ENCODE measurements around the gene ZNF407.

Gene ZNF407

GRCh38 chr18:74682141-74682990, 84.7 kb downstream of the ZNF407 start:
- Histone ChIP-seq H3K36me3 (replicated peaks) (no peaks in the 10 kb centered on the region), H3K4me1 (no peaks in the 10 kb centered on the region), H3K27me3 (ENCODE audit: low read depth) (no peaks in the 10 kb centered on the region), H3K4me3 (no peak overlapping the region), H3K9me3 (no peaks in the 10 kb centered on the region; the same call in 1 of the 2 replicates)
- in situ Hi-C loops (cut with MboI; ENCODE audit: low sequenced_read_pairs), result no loop called here
- no peak for DNase-seq (ENCODE audit: low spot score in 2 of 2)

DNA sequence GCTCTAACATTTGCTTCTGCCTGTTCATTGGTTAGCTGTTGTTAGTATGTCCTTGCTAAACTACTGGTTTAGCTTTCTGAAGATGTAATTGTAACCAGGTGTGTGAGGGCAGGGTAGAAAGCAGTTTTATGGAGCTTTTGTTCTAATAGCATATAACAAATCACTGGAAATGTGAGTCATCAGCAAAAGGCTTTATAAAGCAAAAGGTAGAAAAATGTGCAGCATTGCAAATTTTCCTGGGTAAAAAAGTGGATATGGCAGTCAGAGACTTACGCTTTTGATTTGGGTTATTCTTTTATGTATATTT, 85.3 kb downstream of the ZNF407 start:
- H3K9me3 ChIP-seq, result no peaks in the 10 kb centered on the region; the same call in 1 of the 2 replicates
- in situ Hi-C loops (cut with MboI; ENCODE audit: low sequenced_read_pairs), result no loop called here
- H3K4me3 ChIP-seq, result no peak overlapping the region
- no peaks in the 10 kb centered on the region for H3K4me1 ChIP-seq
- no peaks in the 10 kb centered on the region for H3K27me3 ChIP-seq (ENCODE audit: low read depth)
- H3K36me3 ChIP-seq (replicated peaks), result no peaks in the 10 kb centered on the region
- no peak for DNase-seq (ENCODE audit: low spot score in 2 of 2)

GRCh38 chr18:74683573-74683972, 85.9 kb downstream of the ZNF407 start:
- H3K36me3 ChIP-seq (replicated peaks), result no peaks in the 10 kb centered on the region
- H3K4me3 ChIP-seq, result no peak overlapping the region
- no peak for DNase-seq (ENCODE audit: low spot score in 2 of 2)
- no peaks in the 10 kb centered on the region for H3K9me3 ChIP-seq
- in situ Hi-C loops (cut with MboI; ENCODE audit: low sequenced_read_pairs), result no loop called here
- H3K27me3 ChIP-seq (ENCODE audit: low read depth), result no peaks in the 10 kb centered on the region
- no peaks in the 10 kb centered on the region for H3K4me1 ChIP-seq

DNA sequence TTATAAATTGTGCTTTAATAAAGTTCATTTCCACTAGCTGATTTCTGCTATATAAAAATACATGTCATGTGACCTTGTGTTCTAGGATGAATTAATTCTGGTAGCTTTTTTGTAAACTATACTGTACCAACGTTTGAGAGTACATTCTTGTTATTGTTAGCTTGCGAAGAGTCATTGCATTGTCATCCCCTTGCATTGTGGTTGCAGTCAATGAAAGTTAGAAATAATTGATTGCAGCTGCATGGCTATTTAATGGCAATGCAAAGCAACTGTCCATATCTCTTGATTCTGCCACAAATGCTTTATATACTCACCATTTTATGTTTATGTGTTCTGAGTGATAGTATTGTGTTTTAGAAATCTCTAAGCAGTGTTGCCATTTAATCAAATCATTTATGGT, 91.6 kb downstream of the ZNF407 start:
- no peaks in the 10 kb centered on the region for H3K4me1 ChIP-seq
- no peaks in the 10 kb centered on the region for H3K36me3 ChIP-seq (replicated peaks)
- no peaks in the 10 kb centered on the region for H3K27me3 ChIP-seq (ENCODE audit: low read depth)
- no peaks in the 10 kb centered on the region for H3K9me3 ChIP-seq
- in situ Hi-C loops (cut with MboI; ENCODE audit: low sequenced_read_pairs), result no loop called here
- H3K4me3 ChIP-seq, result no peak overlapping the region
- DNase-seq (ENCODE audit: low spot score in 2 of 2), result no peak

- Histone ChIP-seq H3K4me3 (no peak overlapping the region), H3K27me3 (ENCODE audit: low read depth) (no peaks in the 10 kb centered on the region), H3K9me3 (no peaks in the 10 kb centered on the region), H3K36me3 (replicated peaks) (no peaks in the 10 kb centered on the region), H3K4me1 (no peaks in the 10 kb centered on the region)
- DNase-seq (ENCODE audit: low spot score in 2 of 2), result no peak
- in situ Hi-C loops (cut with MboI; ENCODE audit: low sequenced_read_pairs), result no loop called here
Measured at GRCh38 chr18:74692367-74693013, 94.8 kb downstream of the ZNF407 start.

DNA sequence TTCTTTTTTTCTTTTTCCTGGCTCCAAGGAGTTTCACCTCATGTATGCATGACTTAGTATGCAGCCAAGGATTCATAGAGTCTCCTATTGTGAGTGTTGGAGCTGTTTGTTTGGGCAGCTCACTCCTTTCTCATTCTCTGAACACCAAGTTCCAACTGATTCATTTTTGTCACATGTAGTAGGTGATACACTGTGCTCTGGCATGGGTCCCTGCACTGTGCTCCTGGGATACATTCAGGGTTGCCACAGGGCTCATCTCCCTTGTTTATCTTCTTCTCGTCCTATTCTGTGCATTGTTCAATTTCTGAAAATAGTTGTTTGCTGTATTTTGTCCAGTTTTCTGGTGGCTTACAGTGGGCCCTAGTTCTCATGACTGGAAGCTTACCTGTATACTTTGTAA, 96.8 kb downstream of the ZNF407 start:
- no peaks in the 10 kb centered on the region for H3K27me3 ChIP-seq (ENCODE audit: low read depth)
- no peak for DNase-seq (ENCODE audit: low spot score in 2 of 2)
- no peaks in the 10 kb centered on the region for H3K36me3 ChIP-seq (replicated peaks)
- no peaks in the 10 kb centered on the region for H3K4me1 ChIP-seq
- H3K9me3 ChIP-seq, result no peaks in the 10 kb centered on the region
- no peak overlapping the region for H3K4me3 ChIP-seq
- in situ Hi-C loops (cut with MboI; ENCODE audit: low sequenced_read_pairs), result no loop called here

GRCh38 chr18:74695170-74695569, 97.5 kb downstream of the ZNF407 start:
- H3K9me3 ChIP-seq, result no peaks in the 10 kb centered on the region
- no peaks in the 10 kb centered on the region for H3K4me1 ChIP-seq
- DNase-seq (ENCODE audit: low spot score in 2 of 2), result no peak
- in situ Hi-C loops (cut with MboI; ENCODE audit: low sequenced_read_pairs), result no loop called here
- H3K36me3 ChIP-seq (replicated peaks), result no peaks in the 10 kb centered on the region
- no peak overlapping the region for H3K4me3 ChIP-seq
- H3K27me3 ChIP-seq (ENCODE audit: low read depth), result no peaks in the 10 kb centered on the region

GRCh38 chr18:74698881-74699280, 101.2 kb downstream of the ZNF407 start:
- Histone ChIP-seq H3K4me1 (no peaks in the 10 kb centered on the region), H3K27me3 (ENCODE audit: low read depth) (no peaks in the 10 kb centered on the region), H3K9me3 (no peaks in the 10 kb centered on the region), H3K36me3 (replicated peaks) (no peaks in the 10 kb centered on the region), H3K4me3 (no peak overlapping the region)
- no peak for DNase-seq (ENCODE audit: low spot score in 2 of 2)
- in situ Hi-C loops (cut with MboI; ENCODE audit: low sequenced_read_pairs), result no loop called here

GRCh38 chr18:74699455-74699854, 101.8 kb downstream of the ZNF407 start:
- Histone ChIP-seq H3K9me3 (no peaks in the 10 kb centered on the region), H3K36me3 (replicated peaks) (no peaks in the 10 kb centered on the region), H3K4me1 (no peaks in the 10 kb centered on the region), H3K27me3 (ENCODE audit: low read depth) (no peaks in the 10 kb centered on the region), H3K4me3 (no peak overlapping the region)
- DNase-seq (ENCODE audit: low spot score in 2 of 2), result no peak
- in situ Hi-C loops (cut with MboI; ENCODE audit: low sequenced_read_pairs), result no loop called here

DNA sequence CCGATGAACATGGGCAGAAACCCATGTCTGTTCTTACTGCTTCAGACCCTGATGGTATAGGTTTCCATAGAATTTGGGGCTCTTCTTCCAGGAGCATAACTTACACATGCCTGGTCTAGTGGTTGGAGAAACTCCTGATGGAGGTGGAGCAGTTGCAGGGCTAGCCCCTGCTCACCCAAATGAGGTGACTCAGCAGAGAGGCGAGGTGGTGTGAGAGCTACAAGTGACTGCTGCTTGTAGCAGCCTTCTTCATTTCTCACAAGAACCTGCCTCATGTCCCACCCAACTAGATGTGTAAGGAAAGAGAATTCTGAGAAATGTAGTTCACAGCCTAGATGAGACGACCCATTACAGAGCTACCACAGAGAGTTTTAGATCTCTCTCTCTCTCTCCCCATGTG, 105.3 kb downstream of the ZNF407 start:
- no peak for DNase-seq (ENCODE audit: low spot score in 2 of 2)
- in situ Hi-C loops (cut with MboI; ENCODE audit: low sequenced_read_pairs), result no loop called here
- no peak overlapping the region for H3K4me3 ChIP-seq
- H3K9me3 ChIP-seq, result no peaks in the 10 kb centered on the region
- H3K36me3 ChIP-seq (replicated peaks), result no peaks in the 10 kb centered on the region
- H3K4me1 ChIP-seq, result peaks cover 12% of the 10 kb centered on the region
- H3K27me3 ChIP-seq (ENCODE audit: low read depth), result no peaks in the 10 kb centered on the region

DNA sequence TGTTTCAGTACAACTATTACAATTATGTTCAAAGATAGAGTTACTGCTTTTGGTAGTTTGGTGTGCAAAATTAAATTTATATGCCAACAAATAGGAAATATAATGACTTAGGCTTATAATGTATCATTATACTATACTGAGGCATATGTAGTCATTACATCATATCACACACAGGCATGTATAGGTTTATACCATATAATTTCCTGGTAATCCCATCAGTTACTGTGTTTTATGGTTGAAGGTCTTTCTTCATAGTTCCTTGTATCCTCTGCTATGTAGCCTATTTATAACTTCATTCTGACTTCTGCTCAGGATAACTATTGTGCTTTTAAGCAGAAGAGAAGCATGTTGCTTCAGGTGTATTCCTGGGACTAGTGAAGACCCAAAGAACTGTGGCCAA, 110.5 kb downstream of the ZNF407 start:
- in situ Hi-C loops (cut with MboI; ENCODE audit: low sequenced_read_pairs), result no loop called here
- Histone ChIP-seq H3K4me3 (no peak overlapping the region), H3K4me1 (peaks cover 12% of the 10 kb centered on the region), H3K27me3 (ENCODE audit: low read depth) (no peaks in the 10 kb centered on the region), H3K9me3 (no peaks in the 10 kb centered on the region), H3K36me3 (replicated peaks) (no peaks in the 10 kb centered on the region)
- no peak for DNase-seq (ENCODE audit: low spot score in 2 of 2)

DNA sequence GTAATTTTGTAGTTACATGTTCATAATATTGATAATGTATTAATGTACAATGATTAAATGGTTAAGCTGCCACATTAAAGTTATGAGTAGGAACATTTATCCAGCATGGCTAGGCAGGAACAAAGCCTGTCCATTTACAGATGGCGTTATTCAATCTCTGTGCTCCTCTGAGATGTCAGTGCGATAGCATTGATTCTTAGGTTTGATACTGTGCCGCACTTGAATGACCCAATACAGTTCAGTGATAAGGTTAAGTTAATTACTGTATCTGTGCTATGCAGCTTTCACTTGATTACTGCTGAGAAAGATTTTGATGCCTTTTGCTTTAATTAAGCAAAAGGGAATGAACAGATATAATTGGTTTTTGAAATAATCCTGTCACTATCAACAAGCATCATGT, 111.8 kb downstream of the ZNF407 start:
- in situ Hi-C loops (cut with MboI; ENCODE audit: low sequenced_read_pairs), result no loop called here
- DNase-seq (ENCODE audit: low spot score in 2 of 2), result no peak
- no peaks in the 10 kb centered on the region for H3K36me3 ChIP-seq (replicated peaks)
- H3K9me3 ChIP-seq, result no peaks in the 10 kb centered on the region
- H3K4me3 ChIP-seq, result no peak overlapping the region
- peaks cover 12% of the 10 kb centered on the region for H3K4me1 ChIP-seq
- no peaks in the 10 kb centered on the region for H3K27me3 ChIP-seq (ENCODE audit: low read depth)

- no peaks in the 10 kb centered on the region for H3K36me3 ChIP-seq (replicated peaks)
- no peak for DNase-seq (ENCODE audit: low spot score in 2 of 2)
- H3K4me1 ChIP-seq, result peaks cover 6% of the 10 kb centered on the region
- in situ Hi-C loops (cut with MboI; ENCODE audit: low sequenced_read_pairs), result no loop called here
- H3K4me3 ChIP-seq, result no peak overlapping the region
- H3K27me3 ChIP-seq (ENCODE audit: low read depth), result no peaks in the 10 kb centered on the region
- no peaks in the 10 kb centered on the region for H3K9me3 ChIP-seq
Measured at GRCh38 chr18:74714120-74714519, 116.5 kb downstream of the ZNF407 start.

GRCh38 chr18:74714791-74715190, 117.1 kb downstream of the ZNF407 start:
- no peak for DNase-seq (ENCODE audit: low spot score in 2 of 2)
- H3K27me3 ChIP-seq (ENCODE audit: low read depth), result no peaks in the 10 kb centered on the region

More at GRCh38 chr18:74714791-74715190, 117.1 kb downstream of the ZNF407 start:
- in situ Hi-C loops (cut with MboI; ENCODE audit: low sequenced_read_pairs), result no loop called here
- Histone ChIP-seq H3K36me3 (replicated peaks) (no peaks in the 10 kb centered on the region), H3K4me3 (no peak overlapping the region), H3K9me3 (no peaks in the 10 kb centered on the region), H3K4me1 (peaks cover 6% of the 10 kb centered on the region)
